ENCODE data around the gene OR2L8. TPM values are rescaled to one million over a fixed set of nuclear protein-coding genes. Genes with fewer than 3 reads are reported as not detected.

Gene OR2L8, protein sequence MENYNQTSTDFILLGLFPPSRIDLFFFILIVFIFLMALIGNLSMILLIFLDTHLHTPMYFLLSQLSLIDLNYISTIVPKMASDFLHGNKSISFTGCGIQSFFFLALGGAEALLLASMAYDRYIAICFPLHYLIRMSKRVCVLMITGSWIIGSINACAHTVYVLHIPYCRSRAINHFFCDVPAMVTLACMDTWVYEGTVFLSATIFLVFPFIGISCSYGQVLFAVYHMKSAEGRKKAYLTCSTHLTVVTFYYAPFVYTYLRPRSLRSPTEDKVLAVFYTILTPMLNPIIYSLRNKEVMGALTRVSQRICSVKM
- polyA plus RNA-seq (2013): 0.92 TPM

DNA sequence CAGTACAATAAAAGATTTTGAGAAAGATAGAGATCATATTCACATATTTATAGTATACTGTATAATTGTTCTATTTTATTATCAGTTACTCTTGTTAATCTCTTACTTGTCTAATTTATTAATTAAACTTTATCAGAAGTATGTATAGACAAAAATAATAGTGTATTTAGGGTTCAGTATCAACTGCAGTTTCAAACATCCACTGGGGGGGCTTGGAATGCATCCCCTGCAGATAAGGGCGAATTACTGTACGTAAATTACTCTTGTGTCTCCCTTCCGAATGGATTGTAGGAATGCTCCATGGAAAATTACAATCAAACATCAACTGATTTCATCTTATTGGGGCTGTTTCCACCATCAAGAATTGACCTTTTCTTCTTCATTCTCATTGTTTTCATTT, at the start of gene OR2L8:
Gene OR2L8, plus strand, starts transcription at position 301 of the 400 bp plus-strand sequence. Its CDS starts 0 bp downstream, at position 301.
- no peak within 1 kb of the TSS for H3K27ac ChIP-seq (ENCODE audit: insufficient read depth in 1 of 2, low read depth in 1 of 2, low read length in 2 of 2, poor library complexity in 1 of 2, severe bottlenecking in 2 of 2)
- no peaks in the 10 kb centered on the region for H3K4me1 ChIP-seq (ENCODE audit: control extremely low read depth in 1 of 4, control insufficient read depth in 4 of 4, insufficient read depth in 4 of 4, low read length in 3 of 4)
- no peak within 1 kb of the TSS for H3K4me3 ChIP-seq (ENCODE audit: control insufficient read depth in 1 of 7, extremely low read depth in 1 of 7, insufficient read depth in 4 of 7, low read depth in 2 of 7, low read length in 6 of 7)
- H3K36me3 ChIP-seq (ENCODE audit: control insufficient read depth in 4 of 4, insufficient read depth in 4 of 4, low read length in 3 of 4): peaks cover 0 to 3% (median 0%) of the 10 kb centered on the region in 4 experiments
- H3K27me3 ChIP-seq (replicated peaks in 2 of 5; ENCODE audit: control insufficient read depth in 4 of 5, insufficient read depth in 5 of 5, low read length in 4 of 5): no peaks in the 10 kb centered on the region
- CTCF ChIA-PET: no interaction called here
- POLR2A ChIA-PET: no interaction called here
- peaks cover 0 to 4% (median 2%) of the 10 kb centered on the region in 5 experiments for H3K9me3 ChIP-seq (ENCODE audit: control extremely low read depth in 1 of 5, control insufficient read depth in 4 of 5, insufficient read depth in 2 of 5, low read depth in 1 of 5, low read length in 4 of 5)
- WGBS (ENCODE audit: insufficient coverage): 100% methylated on average over 3 of the region's 3 CpGs
- DNase-seq: no peak

DNA sequence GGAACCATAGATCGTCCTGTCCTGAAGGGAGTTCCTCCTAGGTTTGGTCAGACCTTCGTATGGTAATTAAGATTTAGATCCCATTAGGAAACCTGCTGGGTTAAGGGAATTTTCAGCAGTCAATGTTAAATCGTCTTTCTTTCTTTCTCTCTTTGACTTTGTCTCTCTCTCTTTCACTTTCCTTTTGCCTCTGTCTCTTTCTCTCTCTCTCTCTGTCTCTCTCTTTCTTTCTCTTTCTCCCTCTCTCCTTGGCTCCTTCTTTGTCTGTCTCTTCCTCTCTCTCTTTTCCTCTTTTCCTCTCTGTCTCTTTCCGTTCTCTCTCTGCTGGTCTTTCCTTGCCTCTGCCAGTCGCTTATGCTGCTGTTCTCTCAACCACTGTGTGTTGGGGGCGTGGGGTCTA, 44.5 kb upstream of the OR2L8 start:
- Histone ChIP-seq H3K36me3 (ENCODE audit: control insufficient read depth in 4 of 4, insufficient read depth in 4 of 4, low read length in 3 of 4) (peaks cover 0 to 2% (median 0%) of the 10 kb centered on the region in 4 experiments), H3K27me3 (replicated peaks in 2 of 5; ENCODE audit: control insufficient read depth in 4 of 5, insufficient read depth in 5 of 5, low read length in 4 of 5) (no peaks in the 10 kb centered on the region), H3K27ac (ENCODE audit: insufficient read depth in 1 of 2, low read depth in 1 of 2, low read length in 2 of 2, poor library complexity in 1 of 2, severe bottlenecking in 2 of 2) (no peak overlapping the region), H3K4me3 (ENCODE audit: control insufficient read depth in 1 of 7, extremely low read depth in 1 of 7, insufficient read depth in 4 of 7, low read depth in 2 of 7, low read length in 6 of 7) (no peak overlapping the region), H3K4me1 (ENCODE audit: control extremely low read depth in 1 of 4, control insufficient read depth in 4 of 4, insufficient read depth in 4 of 4, low read length in 3 of 4) (peaks cover 15 to 31% (median 22%) of the 10 kb centered on the region in 4 experiments), H3K9me3 (ENCODE audit: control extremely low read depth in 1 of 5, control insufficient read depth in 4 of 5, insufficient read depth in 2 of 5, low read depth in 1 of 5, low read length in 4 of 5) (peaks cover 0 to 6% (median 0%) of the 10 kb centered on the region in 5 experiments)
- 96% methylated on average over 2 of the region's 6 CpGs for WGBS (ENCODE audit: insufficient coverage)
- DNase-seq: no peak
- POLR2A ChIA-PET: interaction anchor here (0.6 kb wide), 1 partner anchor 46 kb away, joined by 3 read pairs; no protein-coding TSS in a partner anchor
- CTCF ChIA-PET: no interaction called here

DNA sequence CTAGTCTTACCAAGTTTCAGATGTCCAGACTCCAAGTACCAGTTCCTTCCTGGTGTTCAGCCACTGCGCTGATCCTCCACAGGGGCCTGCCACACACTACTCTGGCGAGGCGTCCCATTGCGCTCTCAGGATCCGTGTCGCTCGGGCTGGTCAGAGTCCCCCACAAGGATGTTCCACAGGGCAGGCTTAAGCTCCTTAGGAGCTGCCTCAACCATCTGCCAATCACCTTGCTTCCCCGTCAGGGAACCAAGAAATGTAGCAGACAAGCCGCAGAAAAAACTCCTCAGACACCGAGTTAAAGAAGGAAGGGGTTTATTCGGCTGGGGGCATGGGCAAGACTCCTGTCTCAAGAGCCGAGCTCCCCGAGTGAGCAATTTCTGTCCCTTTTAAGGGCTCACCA, 43.5 kb upstream of the OR2L8 start:
- ChIA-PET CTCF (interaction anchor here (1.8 kb wide), 1 partner anchor 10 kb away, joined by 4 read pairs; the partner anchor contains the start of gene OR2W3), POLR2A (interaction anchor here (0.6 kb wide), 1 partner anchor 10 kb away, joined by 3 read pairs; the partner anchor contains the start of gene OR2W3)

DNA sequence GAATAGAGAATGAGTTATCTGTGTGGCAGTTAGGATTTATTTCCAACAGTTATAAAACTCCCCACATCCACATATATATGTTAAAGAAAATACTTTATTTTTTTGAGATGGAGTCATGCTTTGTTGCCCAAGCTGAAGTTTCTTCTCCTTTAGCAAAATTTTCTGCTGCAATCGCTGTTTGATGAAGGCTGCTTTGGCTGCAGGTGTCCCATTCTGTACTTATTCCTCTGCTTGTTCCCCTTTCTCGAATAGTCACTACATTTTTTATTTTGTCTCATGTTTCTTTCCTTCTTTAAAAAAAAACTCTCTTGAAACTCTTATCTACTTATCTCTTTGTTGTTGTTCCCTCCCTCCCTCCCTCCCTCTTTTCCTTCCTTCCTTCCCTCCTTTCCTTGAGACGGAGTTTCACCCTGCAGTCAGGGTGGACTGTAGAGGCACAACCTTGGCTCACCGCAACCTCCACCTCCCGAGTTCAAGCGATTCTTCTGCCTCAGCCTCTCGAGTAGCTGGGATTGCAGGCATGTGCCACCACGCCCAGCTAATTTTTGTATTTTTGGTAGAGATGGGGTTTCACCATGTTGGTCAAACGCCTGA, 42.7 kb upstream of the OR2L8 start:
- H3K36me3 ChIP-seq (ENCODE audit: control insufficient read depth in 4 of 4, insufficient read depth in 4 of 4, low read length in 3 of 4): no peaks in the 10 kb centered on the region
- peak; percentile 29 to 79 (median 69) for DNase-seq
- POLR2A ChIA-PET: interaction anchor here (1.0 kb wide), 1 partner anchor 11 kb away, joined by 3 read pairs; no protein-coding TSS in a partner anchor
- H3K27ac ChIP-seq (ENCODE audit: insufficient read depth in 1 of 2, low read depth in 1 of 2, low read length in 2 of 2, poor library complexity in 1 of 2, severe bottlenecking in 2 of 2): peak overlapping the region; percentile 78 to 89
- WGBS (ENCODE audit: insufficient coverage): 5% methylated on average over 3 of the region's 9 CpGs
- peak overlapping the region in 6 of 7 experiments; percentile 36 to 68 (median 50) for H3K4me3 ChIP-seq (ENCODE audit: control insufficient read depth in 1 of 7, extremely low read depth in 1 of 7, insufficient read depth in 4 of 7, low read depth in 2 of 7, low read length in 6 of 7)
- CTCF ChIA-PET: interaction anchor here (0.9 to 1.8 kb wide), 4 partner anchors 10 to 48 kb away, joined by 3 to 13 read pairs (median 5); partner anchors contain the start of genes OR2W3 and TRIM58
- H3K4me1 ChIP-seq (ENCODE audit: control extremely low read depth in 1 of 4, control insufficient read depth in 4 of 4, insufficient read depth in 4 of 4, low read length in 3 of 4): peaks cover 15 to 34% (median 24%) of the 10 kb centered on the region in 4 experiments
- H3K27me3 ChIP-seq (replicated peaks in 2 of 5; ENCODE audit: control insufficient read depth in 4 of 5, insufficient read depth in 5 of 5, low read length in 4 of 5): no peaks in the 10 kb centered on the region
- H3K9me3 ChIP-seq (ENCODE audit: control extremely low read depth in 1 of 5, control insufficient read depth in 4 of 5, insufficient read depth in 2 of 5, low read depth in 1 of 5, low read length in 4 of 5): peaks cover 0 to 4% (median 0%) of the 10 kb centered on the region in 5 experiments

More for the DNA sequence above, 43.5 kb upstream of the OR2L8 start:
- DNase-seq: peak in 1 of 3 donors; percentile 38
- no peaks in the 10 kb centered on the region for H3K36me3 ChIP-seq (ENCODE audit: control insufficient read depth in 4 of 4, insufficient read depth in 4 of 4, low read length in 3 of 4)
- no peaks in the 10 kb centered on the region for H3K27me3 ChIP-seq (replicated peaks in 2 of 5; ENCODE audit: control insufficient read depth in 4 of 5, insufficient read depth in 5 of 5, low read length in 4 of 5)
- WGBS (ENCODE audit: insufficient coverage): 86% methylated on average over 11 of the region's 13 CpGs
- H3K27ac ChIP-seq (ENCODE audit: insufficient read depth in 1 of 2, low read depth in 1 of 2, low read length in 2 of 2, poor library complexity in 1 of 2, severe bottlenecking in 2 of 2): peak overlapping the region; percentile 43 to 89
- H3K4me1 ChIP-seq (ENCODE audit: control extremely low read depth in 1 of 4, control insufficient read depth in 4 of 4, insufficient read depth in 4 of 4, low read length in 3 of 4): peaks cover 15 to 34% (median 23%) of the 10 kb centered on the region in 4 experiments
- H3K9me3 ChIP-seq (ENCODE audit: control extremely low read depth in 1 of 5, control insufficient read depth in 4 of 5, insufficient read depth in 2 of 5, low read depth in 1 of 5, low read length in 4 of 5): peaks cover 0 to 4% (median 0%) of the 10 kb centered on the region in 5 experiments
- peak overlapping the region in 2 of 7 experiments; percentile 28 to 56 for H3K4me3 ChIP-seq (ENCODE audit: control insufficient read depth in 1 of 7, extremely low read depth in 1 of 7, insufficient read depth in 4 of 7, low read depth in 2 of 7, low read length in 6 of 7)

DNA sequence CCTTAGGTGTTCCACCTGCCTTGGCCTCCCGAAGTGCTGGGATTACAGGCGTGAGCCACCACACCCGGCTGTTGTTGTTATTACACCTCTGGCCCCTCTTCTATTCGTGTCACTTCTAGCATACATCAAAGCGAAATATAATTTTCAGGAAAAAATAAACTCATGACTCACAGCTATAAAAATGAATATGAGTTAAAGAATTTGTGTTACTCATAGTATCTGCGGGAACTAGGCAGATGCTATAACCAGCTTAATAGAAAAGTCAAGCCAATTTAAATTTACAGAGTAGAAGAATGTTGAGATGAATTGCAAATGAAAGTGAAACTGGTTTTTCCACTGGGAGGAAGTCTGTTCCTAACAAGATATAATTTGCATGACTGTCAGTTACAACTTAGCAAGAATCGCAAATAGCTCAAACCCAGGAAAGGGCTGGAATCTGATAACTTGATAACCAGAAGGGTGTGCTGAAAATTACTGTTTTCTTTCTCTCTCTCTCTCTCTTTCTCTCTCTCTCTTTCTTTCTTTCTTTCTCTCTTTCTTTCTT, 42.1 kb upstream of the OR2L8 start:
- DNase-seq: peak; percentile 96 to 99 (median 97)
- Histone ChIP-seq H3K27ac (ENCODE audit: insufficient read depth in 1 of 2, low read depth in 1 of 2, low read length in 2 of 2, poor library complexity in 1 of 2, severe bottlenecking in 2 of 2) (peak overlapping the region; percentile 78 to 89), H3K36me3 (ENCODE audit: control insufficient read depth in 4 of 4, insufficient read depth in 4 of 4, low read length in 3 of 4) (no peaks in the 10 kb centered on the region), H3K9me3 (ENCODE audit: control extremely low read depth in 1 of 5, control insufficient read depth in 4 of 5, insufficient read depth in 2 of 5, low read depth in 1 of 5, low read length in 4 of 5) (peaks cover 0 to 4% (median 0%) of the 10 kb centered on the region in 5 experiments), H3K4me3 (ENCODE audit: control insufficient read depth in 1 of 7, extremely low read depth in 1 of 7, insufficient read depth in 4 of 7, low read depth in 2 of 7, low read length in 6 of 7) (peak overlapping the region in 6 of 7 experiments; percentile 36 to 68 (median 50)), H3K4me1 (ENCODE audit: control extremely low read depth in 1 of 4, control insufficient read depth in 4 of 4, insufficient read depth in 4 of 4, low read length in 3 of 4) (peaks cover 15 to 34% (median 24%) of the 10 kb centered on the region in 4 experiments), H3K27me3 (replicated peaks in 2 of 5; ENCODE audit: control insufficient read depth in 4 of 5, insufficient read depth in 5 of 5, low read length in 4 of 5) (no peaks in the 10 kb centered on the region)
- POLR2A ChIA-PET: interaction anchor here (1.0 kb wide), 1 partner anchor 10 kb away, joined by 3 read pairs; no protein-coding TSS in a partner anchor
- CTCF ChIA-PET: interaction anchor here (0.8 to 1.8 kb wide), 5 partner anchors 10 to 49 kb away, joined by 3 to 13 read pairs (median 4); partner anchors contain the start of genes OR2W3 and TRIM58
- 3% methylated on average over 3 of the region's 7 CpGs for WGBS (ENCODE audit: insufficient coverage)

DNA sequence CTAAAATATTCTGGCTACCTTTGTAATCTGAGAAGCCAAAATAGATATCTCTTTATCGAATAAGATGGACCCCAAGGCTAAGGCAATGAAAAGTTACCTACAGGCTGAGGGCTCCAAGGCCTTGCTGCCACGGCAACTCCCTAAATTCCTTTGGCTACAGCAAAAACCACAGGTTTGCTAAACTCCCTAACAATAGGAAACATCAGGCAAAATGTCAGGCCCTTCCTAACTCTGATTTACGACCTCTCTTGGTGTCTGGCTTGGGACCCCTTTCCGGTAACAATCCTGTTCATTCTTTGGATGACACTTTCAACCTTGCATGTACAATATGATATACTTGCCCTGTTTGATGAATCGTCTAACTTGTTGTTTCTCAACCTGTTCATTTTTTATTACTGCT, 39.9 kb upstream of the OR2L8 start:
- CTCF ChIA-PET: no interaction called here
- POLR2A ChIA-PET: no interaction called here
- H3K9me3 ChIP-seq (ENCODE audit: control extremely low read depth in 1 of 5, control insufficient read depth in 4 of 5, insufficient read depth in 2 of 5, low read depth in 1 of 5, low read length in 4 of 5): peaks cover 0 to 4% (median 0%) of the 10 kb centered on the region in 5 experiments
- peak overlapping the region in 2 of 7 experiments; percentile 28 to 39 for H3K4me3 ChIP-seq (ENCODE audit: control insufficient read depth in 1 of 7, extremely low read depth in 1 of 7, insufficient read depth in 4 of 7, low read depth in 2 of 7, low read length in 6 of 7)
- H3K27me3 ChIP-seq (replicated peaks in 2 of 5; ENCODE audit: control insufficient read depth in 4 of 5, insufficient read depth in 5 of 5, low read length in 4 of 5): no peaks in the 10 kb centered on the region
- DNase-seq: peak; percentile 53 to 92 (median 88)
- WGBS (ENCODE audit: insufficient coverage): 0% methylated on average over 4 of the region's 5 CpGs
- no peaks in the 10 kb centered on the region for H3K36me3 ChIP-seq (ENCODE audit: control insufficient read depth in 4 of 4, insufficient read depth in 4 of 4, low read length in 3 of 4)
- peak overlapping the region; percentile 65 to 74 for H3K27ac ChIP-seq (ENCODE audit: insufficient read depth in 1 of 2, low read depth in 1 of 2, low read length in 2 of 2, poor library complexity in 1 of 2, severe bottlenecking in 2 of 2)
- peaks cover 15 to 36% (median 25%) of the 10 kb centered on the region in 4 experiments for H3K4me1 ChIP-seq (ENCODE audit: control extremely low read depth in 1 of 4, control insufficient read depth in 4 of 4, insufficient read depth in 4 of 4, low read length in 3 of 4)
